Measurements from ENCODE around the gene ATXN7.

DNA sequence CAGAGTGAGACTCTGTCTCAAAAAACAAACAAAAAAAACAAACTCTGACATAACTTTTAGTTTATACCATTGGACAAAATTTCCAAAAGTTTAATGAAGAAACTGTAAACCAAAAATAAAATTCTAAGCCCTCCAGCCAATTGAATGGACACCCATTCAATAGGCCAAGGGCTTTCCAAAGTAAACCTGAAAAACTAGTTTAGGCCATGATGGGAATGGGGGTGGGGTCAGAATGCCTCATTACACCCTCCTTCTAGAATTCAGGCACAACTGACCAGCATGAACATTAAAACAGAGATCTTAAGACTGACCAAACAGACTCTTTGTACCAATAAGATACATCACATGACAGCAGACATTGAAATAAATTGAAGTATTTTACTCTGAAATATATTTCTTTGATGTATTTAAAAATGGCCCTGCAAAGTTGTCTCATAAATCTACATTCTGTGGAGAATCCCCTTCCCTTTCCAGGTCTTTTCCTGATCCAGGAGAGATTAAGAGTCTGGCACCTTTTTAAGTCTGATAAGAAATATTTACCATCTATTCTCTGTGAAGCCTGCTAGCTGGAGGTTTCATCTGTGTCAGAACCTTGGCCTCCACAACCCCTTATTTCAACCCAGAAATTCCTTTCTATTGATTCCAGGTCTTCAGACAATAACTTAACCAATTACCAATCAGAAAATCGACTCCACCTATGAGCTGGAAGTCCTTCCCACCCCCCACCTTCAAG is 15.8 kb upstream of the ATXN7 start:
- TF ChIP-seq, protein P1, sequence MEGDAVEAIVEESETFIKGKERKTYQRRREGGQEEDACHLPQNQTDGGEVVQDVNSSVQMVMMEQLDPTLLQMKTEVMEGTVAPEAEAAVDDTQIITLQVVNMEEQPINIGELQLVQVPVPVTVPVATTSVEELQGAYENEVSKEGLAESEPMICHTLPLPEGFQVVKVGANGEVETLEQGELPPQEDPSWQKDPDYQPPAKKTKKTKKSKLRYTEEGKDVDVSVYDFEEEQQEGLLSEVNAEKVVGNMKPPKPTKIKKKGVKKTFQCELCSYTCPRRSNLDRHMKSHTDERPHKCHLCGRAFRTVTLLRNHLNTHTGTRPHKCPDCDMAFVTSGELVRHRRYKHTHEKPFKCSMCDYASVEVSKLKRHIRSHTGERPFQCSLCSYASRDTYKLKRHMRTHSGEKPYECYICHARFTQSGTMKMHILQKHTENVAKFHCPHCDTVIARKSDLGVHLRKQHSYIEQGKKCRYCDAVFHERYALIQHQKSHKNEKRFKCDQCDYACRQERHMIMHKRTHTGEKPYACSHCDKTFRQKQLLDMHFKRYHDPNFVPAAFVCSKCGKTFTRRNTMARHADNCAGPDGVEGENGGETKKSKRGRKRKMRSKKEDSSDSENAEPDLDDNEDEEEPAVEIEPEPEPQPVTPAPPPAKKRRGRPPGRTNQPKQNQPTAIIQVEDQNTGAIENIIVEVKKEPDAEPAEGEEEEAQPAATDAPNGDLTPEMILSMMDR (IDR thresholded peaks at IDR 0.05), result no peak
- no peak for TF ChIP-seq POLR2A (IDR thresholded peaks at IDR 0.05)
